H9 (cell line): ENCODE data around the gene NR5A1. TPM values are rescaled to one million over a fixed set of nuclear protein-coding genes. Genes with fewer than 3 reads are reported as not detected.

Experiments used
- DNase-seq: peaks from one replicate; pipeline ENCODE4 v3.0.0-alpha.2; 2017
- H2AFZ ChIP-seq: one replicate; pipeline ENCODE4 v1.6.1; 2013; ENCODE audit warnings: mild to moderate bottlenecking, low read length, control low read depth, moderate library complexity
- H2AK5ac ChIP-seq: 2 replicates; pipeline ENCODE4 v1.6.1; 2013; ENCODE audit warnings: low read length, control low read depth, mixed read lengths; ENCODE audit not compliant: insufficient read length
- H2BK120ac ChIP-seq: one replicate; pipeline ENCODE4 v1.6.1; 2013; ENCODE audit warnings: low read depth, mild to moderate bottlenecking, low read length, control low read depth, inconsistent platforms; ENCODE audit not compliant: poor library complexity, severe bottlenecking
- H2BK12ac ChIP-seq: 2 replicates; pipeline ENCODE4 v1.6.1; 2013; ENCODE audit warnings: low read length, control low read depth, mixed read lengths, low read depth; ENCODE audit not compliant: insufficient read length
- H2BK15ac ChIP-seq: 2 replicates; pipeline ENCODE4 v1.6.1; 2013; ENCODE audit warnings: low read depth, low read length, control low read depth
- H2BK20ac ChIP-seq: one replicate; pipeline ENCODE4 v1.6.1; 2013; ENCODE audit warnings: low read depth, mild to moderate bottlenecking, low read length, control low read depth, inconsistent platforms; ENCODE audit not compliant: poor library complexity, severe bottlenecking
- H2BK5ac ChIP-seq: 2 replicates; pipeline ENCODE4 v1.6.1; 2013; ENCODE audit warnings: low read length, control low read depth, mixed read lengths; ENCODE audit not compliant: insufficient read length
- H3K14ac ChIP-seq: 2 replicates; pipeline ENCODE4 v1.6.1; 2013; ENCODE audit warnings: low read length, control low read depth; ENCODE audit not compliant: insufficient read depth
- H3K18ac ChIP-seq: 2 replicates; pipeline ENCODE4 v1.6.1; 2013; ENCODE audit warnings: low read depth, mild to moderate bottlenecking, mixed read lengths, low read length, control low read depth; ENCODE audit not compliant: insufficient read length
- H3K23ac ChIP-seq: 2 replicates; pipeline ENCODE4 v1.6.1; 2013; ENCODE audit warnings: low read length, control low read depth, mixed read lengths, low read depth; ENCODE audit not compliant: insufficient read length
- H3K23me2 ChIP-seq: 2 replicates; pipeline ENCODE4 v1.6.1; 2013; ENCODE audit warnings: low read depth, mild to moderate bottlenecking, mixed read lengths, low read length, control low read depth; ENCODE audit not compliant: insufficient read length, poor library complexity, severe bottlenecking
- H3K27ac ChIP-seq: 2 replicates; pipeline ENCODE4 v1.5.1; 2013; ENCODE audit warnings: low read length, control low read depth, mixed read lengths, low read depth; ENCODE audit not compliant: insufficient read length
- H3K27me3 ChIP-seq: 2 replicates; pipeline ENCODE4 v1.6.1; 2013; ENCODE audit warnings: low read length, control low read depth, inconsistent platforms; ENCODE audit not compliant: insufficient read depth
- H3K4ac ChIP-seq: 2 replicates; pipeline ENCODE4 v1.6.1; 2013; ENCODE audit warnings: low read depth, mild to moderate bottlenecking, control low read depth, inconsistent platforms, low read length, moderate library complexity
- H3K4me1 ChIP-seq: 2 replicates; pipeline ENCODE4 v1.6.1; 2013; ENCODE audit warnings: low read length, control low read depth, inconsistent platforms; ENCODE audit not compliant: insufficient read depth
- H3K4me2 ChIP-seq: 2 replicates; pipeline ENCODE4 v1.6.1; 2013; ENCODE audit warnings: low read length, control low read depth, mixed read lengths; ENCODE audit not compliant: insufficient read length, insufficient read depth
- H3K56ac ChIP-seq: 2 replicates; pipeline ENCODE4 v1.6.1; 2013; ENCODE audit warnings: low read depth, mild to moderate bottlenecking, mixed read lengths, low read length, control low read depth; ENCODE audit not compliant: insufficient read length
- H3K79me1 ChIP-seq: 2 replicates; pipeline ENCODE4 v1.6.1; 2013; ENCODE audit warnings: low read depth, mild to moderate bottlenecking, moderate library complexity, low read length, control low read depth, inconsistent platforms; ENCODE audit not compliant: insufficient read depth, poor library complexity, severe bottlenecking
- H3K79me2 ChIP-seq: 2 replicates; pipeline ENCODE4 v1.6.1; 2013; ENCODE audit warnings: low read length, control low read depth, inconsistent platforms; ENCODE audit not compliant: insufficient read depth
- H3K9ac ChIP-seq: 2 replicates; pipeline ENCODE4 v1.6.1; 2013; ENCODE audit warnings: low read length, control low read depth, mixed read lengths; ENCODE audit not compliant: insufficient read length; ENCODE audit errors: extremely low read depth
- H3K9me3 ChIP-seq: one replicate; pipeline ENCODE4 v1.6.1; 2013; ENCODE audit warnings: low read depth, low read length, inconsistent platforms; ENCODE audit not compliant: control insufficient read depth
- H3T11ph ChIP-seq: one replicate; pipeline ENCODE4 v1.6.1; 2013; ENCODE audit warnings: mild to moderate bottlenecking, low read length, control low read depth, inconsistent platforms
- H4K20me1 ChIP-seq: one replicate; pipeline ENCODE4 v1.6.1; 2013; ENCODE audit not compliant: control insufficient read depth, insufficient read length, insufficient read depth
- H4K5ac ChIP-seq: 2 replicates; pipeline ENCODE4 v1.6.1; 2013; ENCODE audit warnings: low read depth, mild to moderate bottlenecking, mixed read lengths, low read length, control low read depth; ENCODE audit not compliant: insufficient read length
- H4K8ac ChIP-seq: replicated peaks from 2 replicates; pipeline ENCODE4 v1.6.1; 2013; ENCODE audit warnings: low read length, control low read depth, mixed read lengths, low read depth; ENCODE audit not compliant: insufficient read length
- H4K91ac ChIP-seq: 2 replicates; pipeline ENCODE4 v1.6.1; 2013; ENCODE audit warnings: low read depth, mild to moderate bottlenecking, moderate library complexity, mixed read lengths, low read length, control low read depth; ENCODE audit not compliant: insufficient read length
- H3K27ac Mint-ChIP-seq, 3 experiments: 2 replicates in 2 of 3; 3 replicates in 1 of 3; pipeline ENCODE4 v1.8.0; 2020 to 2021; ENCODE audit warnings: mixed read lengths in 3 of 3, mild to moderate bottlenecking in 1 of 3, moderate library complexity in 1 of 3
- H3K27me3 Mint-ChIP-seq: 2 replicates; pipeline ENCODE4 v1.8.0; 2021; ENCODE audit warnings: low read depth, mild to moderate bottlenecking, moderate library complexity, mixed read lengths
- H3K36me3 Mint-ChIP-seq, 3 experiments: 2 replicates in 2 of 3; 3 replicates in 1 of 3; pipeline ENCODE4 v1.8.0; 2020 to 2021; ENCODE audit warnings: low read depth in 3 of 3, mixed read lengths in 3 of 3; ENCODE audit not compliant: insufficient read depth in 1 of 3
- H3K4me1 Mint-ChIP-seq, 2 experiments: 2 replicates each; pipeline ENCODE4 v1.8.0; 2020; ENCODE audit warnings: mixed read lengths in 2 of 2
- H3K4me3 Mint-ChIP-seq, 2 experiments: 2 replicates in 1 of 2; 3 replicates in 1 of 2; pipeline ENCODE4 v1.8.0; 2020 to 2021; ENCODE audit warnings: mild to moderate bottlenecking in 2 of 2, mixed read lengths in 2 of 2, moderate library complexity in 1 of 2
- H3K9me3 Mint-ChIP-seq, 2 experiments: 2 replicates in 1 of 2; 3 replicates in 1 of 2; pipeline ENCODE4 v1.8.0; 2020; ENCODE audit warnings: mild to moderate bottlenecking in 2 of 2, mixed read lengths in 2 of 2, moderate library complexity in 1 of 2
- CTCF ChIP-seq: fragments of 200-600 bp; sonication (generic); conservative IDR thresholded peaks from 3 replicates; pipeline ENCODE4 v1.8.0; 2021; ENCODE audit warnings: antibody characterized with exemption, mild to moderate bottlenecking
- WGBS: extraction: QIAGEN DNeasy Blood & Tissue Kit; methylation state at CpG from one replicate; pipeline ENCODE4 v1.1.7; 2013; ENCODE audit warnings: missing lambda C conversion rate, low lambda C conversion rate, mixed read lengths; ENCODE audit not compliant: insufficient read length; ENCODE audit errors: extremely low coverage; 5-methylcytosine and 5-hydroxymethylcytosine counted together
- total RNA-seq: library from RNA; stranded (reverse); gene quantifications from 2 replicates; pipeline ENCODE4 v1.2.1, GENCODE V29; 2021

NR5A1 gene
- total RNA-seq, 1 experiment from 2014 or later, result 0.37 TPM

GRCh38 chr9:124514874-124515273, 7.7 kb upstream of the NR5A1 start:
- Histone ChIP-seq H3K4me2 (no peak overlapping the region), H3K23me2 (no peaks in the 10 kb centered on the region), H2AFZ (no peak overlapping the region), H2AK5ac (no peak overlapping the region), H2BK120ac (no peak overlapping the region), H3K56ac (no peak overlapping the region), H4K91ac (no peak overlapping the region), H3K4me1 (no peaks in the 10 kb centered on the region), H3K23ac (no peak overlapping the region), H3K9ac (no peak overlapping the region), H3K18ac (no peak overlapping the region), H2BK12ac (no peak overlapping the region), H4K8ac (no peak overlapping the region), H4K20me1 (no peaks in the 10 kb centered on the region), H3K14ac (no peak overlapping the region), H2BK20ac (no peak overlapping the region), H3K27ac (no peak overlapping the region), H3K27me3 (no peaks in the 10 kb centered on the region), H2BK15ac (no peak overlapping the region), H3K9me3 (no peaks in the 10 kb centered on the region), H3K4ac (no peak overlapping the region), H3K79me1 (no peaks in the 10 kb centered on the region), H2BK5ac (no peak overlapping the region), H3T11ph (no peak overlapping the region), H3K79me2 (no peaks in the 10 kb centered on the region), H4K5ac (no peak overlapping the region)
- TF ChIP-seq CTCF, result no peak
- H3K4me3 Mint-ChIP-seq, result no peak overlapping the region
- no peak overlapping the region for H3K27ac Mint-ChIP-seq
- peaks cover 2 to 23% of the 10 kb centered on the region in 2 experiments; a peak in 3 of 4 replicates for H3K4me1 Mint-ChIP-seq
- H3K27me3 Mint-ChIP-seq, result peaks cover 2% of the 10 kb centered on the region
- H3K9me3 Mint-ChIP-seq, result no peaks in the 10 kb centered on the region; a peak in 1 of 5 replicates
- peaks cover 6 to 15% (median 11%) of the 10 kb centered on the region in 3 experiments; a peak in 6 of 7 replicates for H3K36me3 Mint-ChIP-seq
- no CpG with 5 or more reads among the region's 5 CpGs for WGBS
- no peak for DNase-seq
